Islet precursor cell (in vitro differentiated cells): ENCODE data around the gene EVA1C.
"Not testable (repeated sequence)": the region's sequence is repeated elsewhere in the genome, so short reads cannot be mapped to it uniquely, and the experiment has no call there.

Source experiments
- DNase-seq: peaks from one replicate; pipeline ENCODE4 v3.0.0-alpha.2; 2018

The EVA1C gene

DNA sequence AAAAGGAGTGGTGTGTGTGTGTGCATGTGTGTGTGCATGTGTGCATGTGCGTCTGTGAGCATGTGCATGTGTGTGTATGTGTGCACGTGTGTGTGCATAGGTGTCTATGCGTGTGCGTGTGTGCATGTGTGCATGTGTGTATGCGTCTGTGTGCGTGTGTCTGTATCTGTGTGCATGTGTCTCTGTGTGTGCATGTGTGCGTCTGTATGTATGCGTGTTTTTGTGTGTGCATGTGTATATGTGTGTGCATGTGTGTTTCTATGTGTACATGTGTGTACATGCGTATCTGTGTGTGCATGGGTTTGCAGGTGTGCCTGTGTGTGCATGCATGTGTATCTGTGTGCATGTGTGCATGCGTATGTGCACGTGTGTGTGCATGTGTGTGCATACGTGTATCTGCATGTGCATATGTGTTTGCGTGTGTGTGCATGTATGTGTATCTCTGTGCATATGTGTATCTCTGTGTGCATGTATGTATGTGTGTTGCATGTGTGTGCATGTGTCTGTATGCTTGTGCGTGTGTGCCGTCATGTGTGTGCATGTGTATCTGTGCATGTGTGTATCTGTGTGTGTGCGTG lies 94.9 kb downstream of the EVA1C start:
- no peak for DNase-seq

DNA sequence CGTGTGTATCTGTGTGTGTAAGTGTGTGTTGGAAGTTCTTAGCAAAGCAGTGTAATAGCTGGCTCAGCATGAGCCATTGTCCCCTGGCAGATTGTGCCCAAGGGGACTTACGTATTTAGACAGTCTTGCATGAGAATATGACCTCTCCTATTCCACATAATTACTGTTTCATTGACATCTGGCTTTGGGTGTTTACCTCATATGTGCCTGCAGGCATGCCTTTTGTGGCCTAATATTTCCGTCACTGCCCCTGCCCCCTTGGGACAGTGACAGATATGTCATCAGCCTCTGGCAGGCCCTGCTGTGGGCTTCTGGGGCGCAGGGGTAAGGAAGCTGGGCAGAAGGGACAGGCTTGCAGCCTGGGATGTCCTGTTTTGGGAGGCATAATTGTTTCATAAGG lies 95.5 kb downstream of the EVA1C start:
- DNase-seq: not testable (repeated sequence)

DNA sequence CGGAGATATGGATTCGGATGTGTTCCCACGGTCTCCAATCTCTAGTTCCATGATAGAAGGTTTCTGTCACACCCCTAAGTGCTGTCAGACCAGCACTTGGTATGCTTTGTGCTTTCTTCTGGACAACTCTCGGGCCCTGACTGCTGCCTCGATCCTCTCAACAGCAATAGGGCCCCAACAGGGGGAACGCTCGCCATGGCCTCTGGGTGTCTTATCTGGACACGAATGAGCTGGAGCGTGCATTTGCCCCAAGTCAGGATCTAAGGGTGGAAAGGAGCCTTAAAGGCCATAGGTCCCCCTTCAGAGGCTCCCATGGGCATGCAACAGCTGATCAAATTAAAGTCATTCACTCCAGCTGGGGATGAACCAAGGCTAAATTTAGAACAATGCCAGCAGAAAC lies 96.1 kb downstream of the EVA1C start:
- no peak for DNase-seq

DNA sequence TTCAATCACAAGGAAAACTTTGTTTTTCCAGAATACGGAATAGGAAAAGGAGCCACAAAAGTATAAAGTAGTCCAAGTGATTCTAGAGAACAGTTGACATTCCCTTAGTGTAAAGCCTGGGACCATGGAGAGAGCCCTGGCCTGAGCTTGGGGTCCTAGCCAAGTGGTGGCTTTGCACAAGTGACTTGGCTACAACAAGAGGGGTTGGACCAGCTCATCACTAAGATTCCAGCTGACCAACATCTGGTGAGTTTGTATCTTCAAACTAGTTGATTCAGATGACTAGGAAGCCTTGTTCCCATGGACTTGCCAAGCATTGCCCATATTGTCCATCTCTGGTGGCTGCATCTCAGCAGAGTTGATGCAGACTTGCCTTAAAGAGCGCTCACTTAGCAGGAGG lies 96.5 kb downstream of the EVA1C start:
- DNase-seq: not testable (repeated sequence)

DNA sequence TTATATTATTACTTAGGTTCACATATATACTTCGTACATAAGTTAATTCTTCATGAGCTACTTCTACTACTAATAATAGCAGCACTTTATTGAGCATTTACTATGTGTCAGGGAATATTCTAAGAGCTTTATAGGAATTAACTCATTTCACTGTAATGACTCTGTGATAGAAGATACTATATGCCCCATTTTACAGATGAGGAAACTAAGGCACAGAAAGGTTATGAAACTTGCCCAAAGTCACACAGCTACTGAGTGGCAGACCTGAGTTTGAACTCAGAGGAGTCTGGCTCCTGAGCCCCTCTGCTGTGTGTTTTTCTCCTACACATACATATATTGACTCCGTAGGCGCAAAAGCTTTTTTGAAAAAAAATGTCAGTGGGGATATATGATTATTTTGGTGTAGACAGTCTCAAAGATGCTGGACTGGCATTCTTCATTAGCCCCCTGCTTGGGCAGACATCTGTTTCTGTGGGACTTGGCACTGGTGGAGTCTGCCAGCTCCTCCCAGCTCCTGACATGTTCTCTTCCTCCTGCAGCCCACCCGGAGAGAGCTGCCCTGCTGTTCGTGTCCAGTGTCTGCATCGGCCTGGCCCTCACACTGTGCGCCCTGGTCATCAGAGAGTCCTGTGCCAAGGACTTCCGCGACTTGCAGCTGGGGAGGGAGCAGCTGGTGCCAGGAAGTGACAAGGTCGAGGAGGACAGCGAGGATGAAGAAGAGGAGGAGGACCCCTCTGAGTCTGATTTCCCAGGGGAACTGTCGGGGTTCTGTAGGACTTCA lies 102.0 kb downstream of the EVA1C start:
- DNase-seq: no peak

DNA sequence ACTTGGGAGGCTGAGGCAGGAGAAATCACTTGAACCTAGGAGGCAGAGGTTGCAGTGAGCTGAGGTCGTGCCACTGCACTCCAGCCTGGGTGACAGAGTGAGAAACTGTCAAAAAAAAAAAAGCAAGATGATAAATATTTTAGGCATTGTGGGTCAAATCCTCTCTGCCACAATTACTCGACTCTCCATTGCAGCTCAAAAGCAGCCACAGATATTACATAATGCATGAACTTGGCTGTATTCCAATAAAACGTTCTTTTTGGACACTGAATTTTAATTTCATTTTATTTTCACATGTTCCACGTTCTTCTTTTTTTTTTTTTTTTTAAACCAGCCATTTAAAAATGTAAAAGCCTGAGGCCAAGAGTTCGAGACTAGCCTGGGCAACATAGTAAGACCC lies 103.4 kb downstream of the EVA1C start:
- DNase-seq: no peak

DNA sequence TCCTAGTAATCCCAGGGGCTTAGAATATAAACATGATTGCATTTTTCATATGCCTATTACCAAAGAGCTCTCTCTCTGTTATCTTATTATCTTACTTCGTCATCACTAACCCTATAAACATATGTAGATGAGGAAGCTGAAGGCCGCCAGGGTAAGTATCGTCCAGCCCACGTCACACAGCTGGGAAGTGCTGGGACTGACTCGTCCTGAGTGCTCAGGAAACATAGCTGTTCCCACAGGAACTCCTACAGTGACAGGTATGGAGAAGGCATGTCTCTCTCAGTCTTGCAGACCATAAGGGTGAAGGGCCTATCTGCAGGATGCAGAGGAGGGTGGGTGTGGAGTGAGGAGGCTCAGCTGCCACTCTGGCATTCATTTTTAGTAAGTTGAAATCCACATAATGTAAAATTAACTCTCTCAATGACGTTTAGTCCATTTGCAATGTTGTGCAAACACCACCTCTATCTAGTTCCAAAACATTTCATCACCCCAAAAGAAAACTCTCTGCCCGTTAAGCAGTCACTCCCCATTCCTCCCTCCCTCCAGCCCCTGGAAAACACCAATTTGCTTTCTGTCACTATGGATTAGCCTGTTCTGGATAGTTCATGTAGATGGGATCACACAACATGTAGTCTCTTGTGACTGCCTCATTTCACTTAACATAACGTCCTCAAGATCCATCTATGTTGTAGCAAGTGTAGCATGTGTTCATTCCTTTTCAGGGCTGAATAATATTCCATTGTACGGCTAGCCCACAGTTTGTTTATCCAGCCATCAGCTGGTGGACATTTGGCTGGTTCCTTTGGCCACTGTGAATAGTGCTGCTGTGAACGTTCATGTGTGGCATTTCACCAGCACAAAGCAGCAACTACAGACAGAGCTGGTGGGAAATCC lies 104.5 kb downstream of the EVA1C start:
- no peak for DNase-seq

DNA sequence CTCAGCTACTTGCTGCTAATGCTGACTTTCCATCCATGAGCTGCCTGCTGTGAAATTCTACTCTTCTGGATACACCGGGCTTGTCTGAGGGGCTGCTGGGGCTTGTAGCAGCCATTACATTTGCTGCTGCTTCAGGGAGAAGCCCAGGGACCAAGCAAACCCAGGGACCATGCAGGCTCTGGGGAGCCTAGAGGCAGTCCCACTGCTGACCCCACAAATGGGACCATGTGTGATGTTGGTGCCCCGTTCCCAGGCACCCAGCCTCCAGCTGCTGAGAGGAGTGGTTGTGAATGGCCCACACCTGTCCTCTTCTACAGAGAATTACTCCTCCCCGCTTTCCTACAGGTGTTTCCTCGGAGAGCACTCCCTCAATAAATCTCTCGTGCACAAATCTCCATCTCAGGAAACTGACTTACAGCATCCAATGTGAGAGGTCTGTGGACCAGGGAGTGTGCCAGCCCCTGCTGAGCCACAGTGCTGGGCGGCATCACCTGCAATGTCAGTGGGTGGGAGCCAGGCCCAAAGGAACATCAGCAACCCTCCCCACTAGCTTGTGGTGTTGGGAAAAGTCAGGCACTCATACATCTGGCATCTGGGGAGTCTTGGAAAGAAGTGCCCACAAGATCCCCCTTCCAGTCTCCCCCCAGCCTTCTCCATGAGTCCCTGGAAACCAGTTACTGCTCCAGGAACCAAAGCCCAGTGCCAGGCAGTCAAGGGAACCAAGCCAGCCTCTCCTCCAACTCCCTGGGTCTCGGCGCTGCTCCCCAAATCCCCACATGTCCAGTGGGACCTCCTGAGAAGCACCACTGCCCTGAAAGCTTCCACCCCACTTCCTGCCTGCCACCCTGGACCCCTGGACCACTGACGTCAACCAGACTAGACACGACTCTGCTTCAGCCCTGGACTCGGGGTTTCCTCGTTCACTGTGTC lies 107.7 kb downstream of the EVA1C start:
- no peak for DNase-seq

DNA sequence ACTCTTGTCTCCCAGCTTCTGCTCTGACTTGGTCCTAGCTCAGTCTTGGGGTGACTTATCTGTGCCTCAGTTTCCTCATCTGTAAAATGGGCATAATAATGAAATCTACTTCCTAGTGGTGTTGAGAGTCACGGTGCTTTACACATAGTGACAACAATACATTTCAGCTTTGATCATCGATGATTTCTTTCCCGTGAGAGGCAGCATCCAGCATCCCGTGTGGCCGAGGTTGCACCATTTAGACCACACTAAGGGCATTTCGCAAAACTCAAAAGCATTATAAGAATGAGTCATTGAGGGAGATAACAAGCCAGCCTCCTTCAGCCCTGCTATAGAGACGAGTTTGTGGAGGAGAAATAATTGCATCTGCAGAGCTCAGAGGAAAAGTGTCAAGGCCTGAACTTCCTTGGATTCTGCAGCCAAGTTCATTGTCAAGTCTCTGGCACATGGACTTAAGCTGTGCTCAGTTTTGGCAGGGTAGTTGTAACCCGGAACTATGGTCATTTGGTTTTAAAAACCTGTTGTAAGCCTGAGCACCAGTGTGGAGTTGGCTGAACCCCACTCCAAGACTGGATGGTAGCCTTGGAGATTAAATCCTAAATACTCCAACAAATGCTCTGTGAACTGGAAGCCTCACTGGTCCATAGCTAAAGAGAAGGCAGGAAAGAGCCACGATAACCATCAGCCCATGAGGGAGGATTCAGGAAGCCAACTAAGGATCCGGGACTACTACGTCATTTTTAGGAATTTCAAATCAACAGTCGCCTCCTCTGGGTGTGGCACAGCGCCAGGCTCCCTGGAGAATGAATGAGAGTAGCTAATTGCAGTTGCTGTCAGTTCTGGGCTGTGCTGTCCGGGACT lies 108.6 kb downstream of the EVA1C start:
- no peak for DNase-seq

DNA sequence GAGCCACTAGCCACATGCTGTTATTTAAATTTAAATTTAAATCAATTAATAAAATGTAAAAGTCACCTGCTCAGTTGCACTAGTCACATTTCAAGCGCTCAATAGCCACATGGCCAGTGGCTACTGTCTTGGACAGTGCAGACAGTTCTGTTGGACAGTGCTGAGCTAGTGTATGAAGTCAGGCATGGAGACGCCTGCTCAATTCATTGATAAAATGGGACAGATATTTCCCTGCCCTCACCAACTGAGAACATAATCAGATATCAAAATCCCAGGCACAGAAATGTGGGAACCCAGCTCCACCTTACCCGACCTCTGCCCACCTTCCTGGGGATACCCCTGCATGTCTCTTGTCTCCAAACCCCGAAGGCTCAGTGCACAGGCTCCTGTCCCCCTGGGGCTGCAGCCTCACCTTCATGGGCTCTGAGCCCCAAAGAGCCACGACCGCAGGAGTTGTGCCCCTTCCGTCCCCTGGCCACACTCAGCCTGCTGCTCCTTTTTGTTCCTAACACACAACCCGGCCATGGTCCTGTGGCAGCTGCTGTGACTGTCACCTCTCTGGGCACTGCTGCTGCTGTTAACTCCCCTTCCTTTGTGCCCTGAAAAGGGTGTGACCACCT lies 109.3 kb downstream of the EVA1C start:
- DNase-seq: no peak

DNA sequence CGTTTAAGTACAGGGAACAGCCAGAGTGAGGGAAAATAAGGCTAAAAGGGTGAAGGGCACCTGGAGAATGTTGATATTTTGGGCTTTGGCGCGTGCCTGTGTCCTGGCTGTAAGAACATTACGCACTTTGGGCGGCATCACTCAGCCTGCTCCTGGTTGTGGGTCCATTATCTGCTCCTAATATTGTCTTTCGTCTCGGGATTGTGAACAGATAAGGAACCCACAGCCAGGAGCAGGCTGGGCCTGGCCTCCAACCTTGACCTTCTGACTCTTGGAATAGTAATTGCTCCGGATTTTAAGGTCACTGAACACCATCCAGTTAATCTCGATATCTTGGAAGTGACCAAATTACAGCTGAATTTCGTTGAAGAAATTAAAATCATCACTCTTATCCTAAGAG lies 111.0 kb downstream of the EVA1C start:
- DNase-seq: no peak

DNA sequence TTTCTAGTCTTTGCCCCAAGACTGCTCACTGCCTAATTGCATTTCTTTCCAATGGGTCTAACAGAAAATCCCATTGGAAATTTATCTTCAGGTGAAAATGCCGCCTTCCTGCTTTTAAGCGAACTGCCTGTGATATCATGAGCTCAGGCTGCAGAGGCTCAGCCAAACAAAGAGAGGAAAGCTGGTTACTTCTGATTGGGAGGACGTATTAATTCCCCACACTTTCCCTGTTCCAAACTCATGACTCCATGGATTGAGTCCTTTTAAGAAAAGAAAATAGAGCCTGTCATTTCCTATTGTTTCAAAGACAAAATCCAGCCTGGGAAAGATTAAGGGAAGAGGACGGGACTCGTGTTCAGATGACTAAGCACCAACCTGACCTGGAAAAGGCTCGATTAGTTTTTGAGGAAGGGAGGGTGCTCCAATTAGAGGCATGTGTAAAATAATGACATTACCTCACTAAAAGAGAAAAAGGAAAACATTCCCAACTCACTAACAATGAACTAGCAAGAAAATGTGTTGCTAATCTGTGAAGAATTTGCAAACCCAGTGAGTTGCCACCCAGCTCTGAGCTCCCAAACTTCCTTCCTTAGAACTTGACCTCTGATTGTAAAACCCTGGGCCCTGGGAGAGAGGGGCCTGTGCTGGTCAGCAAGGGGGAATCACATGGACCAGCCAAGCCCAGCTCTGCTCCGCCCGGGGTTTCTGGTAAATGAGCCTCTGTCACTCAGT lies 111.6 kb downstream of the EVA1C start:
- DNase-seq: no peak

DNA sequence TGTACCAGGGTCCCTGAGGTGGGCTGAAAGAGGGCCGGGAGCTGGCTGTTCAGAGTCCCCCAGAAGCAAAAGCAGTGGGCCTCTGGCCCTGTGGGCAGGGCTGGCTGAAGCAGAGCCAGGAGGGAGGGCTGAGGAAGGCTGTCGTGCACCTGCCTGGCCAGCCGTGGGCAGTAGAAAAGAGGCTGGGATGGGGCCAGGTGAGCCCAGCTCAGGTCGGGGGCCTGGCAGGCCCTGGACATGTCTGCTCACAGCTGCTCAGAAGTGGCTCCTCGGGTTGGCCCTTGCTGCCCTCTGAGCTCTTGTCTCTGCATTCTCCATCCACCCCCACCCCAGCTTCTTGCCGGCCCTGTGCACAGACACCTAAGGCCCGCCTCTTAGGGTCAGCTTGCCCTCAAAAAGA lies 112.8 kb downstream of the EVA1C start:
- DNase-seq: no peak

DNA sequence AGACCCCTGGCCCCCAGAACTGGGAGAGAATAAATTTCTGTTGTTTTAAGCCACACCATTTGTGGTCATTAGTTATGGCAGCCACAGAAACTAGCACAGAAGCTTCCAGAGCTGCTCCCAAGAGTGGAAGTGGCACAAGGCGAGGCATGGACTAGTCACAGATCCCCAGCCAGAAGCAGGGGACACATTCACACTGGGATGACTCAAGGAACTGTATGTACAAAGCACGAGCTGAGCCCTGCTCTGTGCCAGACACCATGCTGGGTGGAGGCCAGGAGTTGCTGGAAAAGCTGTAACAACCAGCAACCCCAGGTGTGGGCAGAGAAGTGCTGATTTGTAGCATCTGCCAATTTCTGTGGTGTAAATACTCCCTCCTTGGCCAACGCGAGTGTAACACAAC lies 117.2 kb downstream of the EVA1C start:
- no peak for DNase-seq

DNA sequence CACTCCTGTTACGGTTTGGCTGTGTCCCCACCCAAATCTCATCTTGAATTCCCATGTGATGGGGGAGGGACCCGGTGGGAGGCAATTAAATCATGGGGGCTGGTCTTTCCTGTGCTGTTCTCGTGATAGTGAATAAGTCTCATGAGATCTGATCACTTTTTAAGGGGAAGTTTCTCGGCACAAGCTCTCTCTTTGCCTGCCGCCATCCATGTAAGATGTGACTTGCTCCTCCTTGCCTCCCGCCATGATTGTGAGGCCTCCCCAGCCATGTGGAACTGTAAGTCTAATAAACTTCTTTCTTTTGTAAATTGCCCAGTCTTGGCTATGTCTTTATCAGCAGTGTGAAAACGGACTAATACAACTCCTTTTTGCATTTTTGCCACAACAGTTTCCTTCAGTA lies 118.3 kb downstream of the EVA1C start:
- DNase-seq: not testable (repeated sequence)

DNA sequence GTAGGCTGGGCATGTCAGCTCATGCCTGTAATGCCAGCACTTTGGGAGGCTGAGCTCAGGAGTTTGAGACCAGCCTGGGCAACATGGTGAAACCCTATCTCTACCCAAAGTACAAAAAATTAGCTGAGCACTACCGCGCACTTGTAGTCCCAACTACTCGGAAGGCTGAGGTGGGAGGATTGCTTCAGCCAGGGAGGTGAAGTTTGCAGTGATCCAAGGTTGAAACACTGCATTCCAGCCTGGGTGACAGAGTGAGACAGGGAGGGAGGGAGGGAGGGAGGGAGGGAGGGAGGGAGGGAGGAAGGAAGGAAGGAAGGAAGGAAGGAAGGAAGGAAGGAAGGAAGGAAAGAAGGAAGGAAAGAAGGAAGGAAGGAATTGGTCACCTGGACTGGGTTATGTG lies 119.1 kb downstream of the EVA1C start:
- not testable (repeated sequence) for DNase-seq

DNA sequence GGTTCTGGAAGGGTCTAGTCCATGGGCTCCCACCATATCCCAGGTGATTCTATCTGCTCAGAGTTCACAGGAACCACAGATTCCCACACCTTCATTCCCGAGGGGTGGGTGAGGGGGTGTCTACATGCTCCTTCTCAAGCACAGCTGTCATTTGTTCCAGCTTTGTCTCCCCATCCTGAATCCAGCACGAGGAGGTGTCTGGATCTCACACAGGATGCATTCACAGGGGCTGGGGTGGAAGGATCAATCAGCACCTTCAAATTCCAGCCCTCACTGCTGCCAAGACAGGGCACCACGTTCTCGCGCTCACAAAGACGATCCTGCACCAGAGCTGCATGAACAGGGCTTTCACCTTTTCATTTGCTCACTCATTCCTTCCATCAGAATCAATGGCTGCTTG lies 120.1 kb downstream of the EVA1C start:
- no peak for DNase-seq

DNA sequence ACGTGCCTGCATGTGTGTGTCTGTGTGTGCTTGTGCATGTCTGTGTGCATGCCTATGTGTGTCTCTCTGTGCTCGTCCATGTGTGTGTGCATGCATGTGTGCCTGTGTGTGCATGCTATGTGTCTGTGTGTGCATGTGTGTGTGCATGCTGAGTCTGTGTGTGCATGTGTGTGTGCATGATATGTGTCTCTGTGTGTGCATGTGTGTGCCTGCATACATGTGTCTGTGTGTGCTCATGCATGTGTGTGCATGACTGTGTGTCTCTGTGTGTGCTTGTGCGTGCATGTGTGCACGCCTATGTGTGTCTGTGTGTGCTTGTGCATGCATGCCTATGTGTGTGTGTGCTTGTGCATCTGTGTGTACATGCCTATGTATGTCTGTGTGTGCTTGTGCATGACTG lies 120.5 kb downstream of the EVA1C start:
- no peak for DNase-seq

DNA sequence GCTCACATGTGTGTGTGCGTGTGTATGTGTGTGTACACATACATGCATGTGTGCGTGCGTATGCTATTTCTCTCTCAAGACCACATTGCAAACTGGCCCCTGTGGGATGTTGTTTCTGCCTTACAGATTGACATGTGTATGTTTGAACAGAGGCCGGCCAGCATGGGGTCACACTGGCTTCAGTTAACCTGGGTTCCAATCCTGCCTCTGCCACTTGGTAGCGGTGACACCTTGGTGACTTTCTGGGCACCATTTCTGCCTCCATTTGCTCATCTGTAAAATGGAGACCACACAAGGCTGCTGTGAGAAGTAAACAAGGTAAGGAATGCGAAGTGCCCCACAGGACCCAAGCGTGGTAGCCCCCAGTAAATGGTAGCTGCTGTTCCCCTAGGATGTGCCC lies 121.1 kb downstream of the EVA1C start:
- DNase-seq: no peak

DNA sequence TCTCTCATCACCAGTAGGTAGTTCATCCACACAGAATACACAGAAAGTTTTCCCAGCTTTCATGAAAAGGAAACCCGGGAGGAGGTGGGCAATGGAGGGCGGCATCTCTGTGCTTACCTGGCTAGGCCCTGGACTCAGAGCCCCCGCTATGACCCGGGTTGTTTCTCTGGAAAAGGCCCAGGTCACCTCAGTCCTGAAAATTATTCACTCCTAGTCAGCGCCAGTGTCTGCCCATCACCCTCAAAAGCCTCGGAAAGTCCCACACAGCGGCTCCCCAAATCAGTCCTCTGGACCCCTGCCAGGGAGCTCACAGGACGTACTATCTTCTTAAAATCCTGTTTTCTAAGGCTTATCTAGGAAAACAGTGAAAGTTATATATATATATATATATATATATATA lies 121.6 kb downstream of the EVA1C start:
- no peak for DNase-seq

DNA sequence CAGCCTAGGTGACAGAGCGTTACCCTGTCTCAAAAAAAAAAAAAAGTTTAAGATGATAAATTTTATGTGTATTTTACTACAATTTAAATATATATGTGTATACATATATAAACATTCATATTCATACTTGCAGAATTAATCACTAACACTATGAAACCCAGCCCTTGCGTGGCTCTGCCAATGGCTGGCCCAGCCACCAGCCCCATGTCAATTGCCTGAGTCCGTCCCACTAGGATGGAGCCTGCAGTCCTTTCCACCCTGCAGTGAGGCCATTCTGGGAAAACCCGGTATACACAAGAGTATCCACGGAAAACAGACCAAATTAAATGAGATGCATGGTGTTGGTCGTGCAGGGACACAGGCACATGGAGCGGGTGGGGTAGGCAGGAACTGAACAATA lies 123.1 kb downstream of the EVA1C start:
- DNase-seq: no peak
